Motor neuron (in vitro differentiated cells): ENCODE results near the gene CAMK2D. TPM values are rescaled to one million over a fixed set of nuclear protein-coding genes. Genes with fewer than 3 reads are reported as not detected.
"Not testable (repeated sequence)": the region's sequence is repeated elsewhere in the genome, so short reads cannot be mapped to it uniquely, and the experiment has no call there.

Experiments
- ATAC-seq, 8 experiments: fragments of 200-7000 bp; cut with Tn5 transposase; replicated peaks in 6 of 8; 2 replicates each; pipeline ENCODE4 v1.8.0; 2021; ENCODE audit warnings: mild to moderate bottlenecking in 8 of 8, moderate library complexity in 8 of 8
- H3K27ac ChIP-seq, 2 donors: fragments of 250-450 bp; sonication (Bioruptor Pico); 2 replicates each; pipeline ENCODE4 v1.9.0; 2021; ENCODE audit warnings: antibody characterized with exemption in 2 of 2, mild to moderate bottlenecking in 2 of 2, moderate library complexity in 1 of 2
- H3K4me1 ChIP-seq, 2 donors: fragments of 250-450 bp; sonication (Bioruptor Pico); replicated peaks in 1 of 2; 2 replicates each; pipeline ENCODE4 v1.6.1; 2021; ENCODE audit warnings: antibody characterized with exemption in 2 of 2, mild to moderate bottlenecking in 2 of 2, moderate library complexity in 1 of 2
- H3K4me3 ChIP-seq, 5 donors: fragments of 250-450 bp; sonication (Bioruptor Pico); 2 replicates each; pipeline ENCODE4 v1.9.0; 2021; ENCODE audit warnings: antibody characterized with exemption in 5 of 5, mild to moderate bottlenecking in 5 of 5, moderate library complexity in 4 of 5
- WGBS, 10 experiments: fragments of 450-650 bp; shearing (Covaris generic); methylation state at CpG; one replicate each; pipeline ENCODE4 v1.0.0; 2022; 5-methylcytosine and 5-hydroxymethylcytosine counted together
- in situ Hi-C, 9 experiments: fragments of 400-800 bp; cut with MboI; loops; one replicate each; pipeline ENCODE4 v1.15.0; 2021; ENCODE audit warnings: low sequenced_read_pairs in 9 of 9, low pct_unique_long_range_greater_than_20kb in 2 of 9; ENCODE audit not compliant: unreplicated experiment in 9 of 9
- total RNA-seq, 8 experiments: library from RNA; unstranded; fragments of 300-600 nt; gene quantifications; 2 replicates each; pipeline versions ENCODE4 v1.2.3 to v1.2.4, GENCODE V29; 2022

CAMK2D gene
- total RNA-seq, 8 experiments from 2014 or later: 14.5 to 77.2 (median 33.5) TPM

- WGBS, 10 experiments: 91 to 100% (median 96%) methylated on average over 3 to 10 of the region's 11 CpGs; no CpG with 5 or more reads in 2 of the 10 experiments
- Histone ChIP-seq H3K4me3 (no peak overlapping the region), H3K27ac (no peak overlapping the region), H3K4me1 (no peaks in the 10 kb centered on the region)
- in situ Hi-C loops: loop anchor here in 3 of 9 experiments (25.0 kb wide), 2 partner anchors 286 to 611 kb away; no protein-coding TSS in a partner anchor
- ATAC-seq: no peak
Measured at GRCh38 chr4:113776679-113777078, 15.1 kb upstream of the CAMK2D start.

- WGBS, 10 experiments: 74 to 100% (median 85%) methylated on average over 2 to 4 of the region's 4 CpGs
- ATAC-seq: no peak
- in situ Hi-C loops: loop anchor here in 3 of 9 experiments (25.0 kb wide), 2 partner anchors 286 to 611 kb away; no protein-coding TSS in a partner anchor
- Histone ChIP-seq H3K27ac (no peak overlapping the region), H3K4me3 (no peak overlapping the region), H3K4me1 (no peaks in the 10 kb centered on the region)
Measured at GRCh38 chr4:113776016-113776415, 14.5 kb upstream of the CAMK2D start.

- 50 to 92% (median 80%) methylated on average over 2 to 3 of the region's 3 CpGs; no CpG with 5 or more reads in 1 of the 10 experiments for WGBS, 10 experiments
- no peak for ATAC-seq
- Histone ChIP-seq H3K27ac (no peak overlapping the region), H3K4me3 (no peak overlapping the region), H3K4me1 (no peaks in the 10 kb centered on the region)
- in situ Hi-C loops: loop anchor here in 1 of 9 experiments (25.0 kb wide), 2 partner anchors 236 to 386 kb away; no protein-coding TSS in a partner anchor
Measured at GRCh38 chr4:113773756-113774155, 12.2 kb upstream of the CAMK2D start.

GRCh38 chr4:113773014-113773413 lies 11.5 kb upstream of the CAMK2D start:
- no peak for ATAC-seq
- Histone ChIP-seq H3K27ac (no peak overlapping the region), H3K4me3 (no peak overlapping the region), H3K4me1 (no peaks in the 10 kb centered on the region)
- in situ Hi-C loops: loop anchor here in 1 of 9 experiments (25.0 kb wide), 2 partner anchors 236 to 386 kb away; no protein-coding TSS in a partner anchor
- WGBS, 10 experiments: 90 to 100% (median 95%) methylated on average over 1 to 14 of the region's 14 CpGs; no CpG with 5 or more reads in 4 of the 10 experiments

GRCh38 chr4:113772319-113772718 lies 10.8 kb upstream of the CAMK2D start:
- H3K4me1 ChIP-seq: no peaks in the 10 kb centered on the region
- ATAC-seq: no peak
- in situ Hi-C loops: loop anchor here in 1 of 9 experiments (25.0 kb wide), 2 partner anchors 235 to 385 kb away; no protein-coding TSS in a partner anchor
- no peak overlapping the region for H3K4me3 ChIP-seq
- 93% methylated on average over 3 of the region's 22 CpGs; no CpG with 5 or more reads in 9 of the 10 experiments for WGBS, 10 experiments
- H3K27ac ChIP-seq: no peak overlapping the region

- in situ Hi-C loops: loop anchor here in 2 of 9 experiments (10.0 to 25.0 kb wide), 3 partner anchors 232 to 382 kb away; no protein-coding TSS in a partner anchor
- Histone ChIP-seq H3K4me1 (no peaks in the 10 kb centered on the region), H3K27ac (no peak overlapping the region), H3K4me3 (no peak overlapping the region)
- WGBS, 10 experiments: 60 to 100% (median 88%) methylated on average over 1 to 2 of the region's 2 CpGs; no CpG with 5 or more reads in 1 of the 10 experiments
- no peak for ATAC-seq
Measured at GRCh38 chr4:113769744-113770143, 8.2 kb upstream of the CAMK2D start.

GRCh38 chr4:113768952-113769351 lies 7.4 kb upstream of the CAMK2D start:
- 33 to 100% (median 80%) methylated on average over 1 to 2 of the region's 2 CpGs; no CpG with 5 or more reads in 1 of the 10 experiments for WGBS, 10 experiments
- in situ Hi-C loops: loop anchor here in 2 of 9 experiments (10.0 to 25.0 kb wide), 3 partner anchors 232 to 382 kb away; no protein-coding TSS in a partner anchor
- H3K4me3 ChIP-seq: no peak overlapping the region
- H3K27ac ChIP-seq: no peak overlapping the region
- no peak for ATAC-seq
- no peaks in the 10 kb centered on the region for H3K4me1 ChIP-seq

- no peak overlapping the region for H3K27ac ChIP-seq
- peaks cover 3 to 4% of the 10 kb centered on the region in 2 donors for H3K4me1 ChIP-seq
- in situ Hi-C loops: loop anchor here in 2 of 9 experiments (10.0 to 25.0 kb wide), 3 partner anchors 230 to 380 kb away; no protein-coding TSS in a partner anchor
- WGBS, 10 experiments: 80 to 100% (median 95%) methylated on average over 1 to 2 of the region's 2 CpGs; no CpG with 5 or more reads in 1 of the 10 experiments
- no peak for ATAC-seq
- H3K4me3 ChIP-seq: no peak overlapping the region
Measured at GRCh38 chr4:113766882-113767281, 5.3 kb upstream of the CAMK2D start.

- no peak for ATAC-seq
- 80 to 100% (median 100%) methylated on average over 1 of the region's 1 CpG; no CpG with 5 or more reads in 4 of the 10 experiments for WGBS, 10 experiments
- Histone ChIP-seq H3K27ac (no peak overlapping the region), H3K4me1 (peaks cover 3 to 4% of the 10 kb centered on the region in 2 donors), H3K4me3 (no peak overlapping the region)
- in situ Hi-C loops: loop anchor here in 2 of 9 experiments (10.0 to 25.0 kb wide), 3 partner anchors 227 to 377 kb away; no protein-coding TSS in a partner anchor
Measured at GRCh38 chr4:113764720-113765264, 3.3 kb upstream of the CAMK2D start.

- H3K27ac ChIP-seq, H3K4me3 ChIP-seq, H3K4me1 ChIP-seq, ATAC-seq: not testable (repeated sequence)
- in situ Hi-C loops: loop anchor here in 2 of 9 experiments (10.0 to 25.0 kb wide), 3 partner anchors 227 to 377 kb away; no protein-coding TSS in a partner anchor
- 89 to 100% (median 98%) methylated on average over 2 to 10 of the region's 12 CpGs; no CpG with 5 or more reads in 2 of the 10 experiments for WGBS, 10 experiments
Measured at GRCh38 chr4:113763923-113764322, 2.4 kb upstream of the CAMK2D start.

- WGBS, 10 experiments: 0 to 29% (median 6%) methylated on average over 3 to 6 of the region's 6 CpGs
- in situ Hi-C loops: loop anchor here in 2 of 9 experiments (10.0 to 25.0 kb wide), 3 partner anchors 226 to 376 kb away; no protein-coding TSS in a partner anchor
- Histone ChIP-seq H3K4me3 (peak overlapping the region; percentile 53 to 81 (median 66)), H3K27ac (peak overlapping the region; percentile 67 to 95), H3K4me1 (peaks cover 3 to 9% of the 10 kb centered on the region in 2 donors)
- no peak for ATAC-seq
Measured at GRCh38 chr4:113763029-113763285, 1.4 kb upstream of the CAMK2D start.

- 0 to 20% (median 0%) methylated on average over 2 to 16 of the region's 38 CpGs; no CpG with 5 or more reads in 2 of the 10 experiments for WGBS, 10 experiments
- peaks cover 3 to 9% of the 10 kb centered on the region in 2 donors for H3K4me1 ChIP-seq
- ATAC-seq: peak; percentile 66 to 78 (median 70)
- in situ Hi-C loops: loop anchor here in 2 of 9 experiments (10.0 to 25.0 kb wide), 3 partner anchors 225 to 375 kb away; no protein-coding TSS in a partner anchor
- H3K27ac ChIP-seq: peak overlapping the region; percentile 91 to 95
- H3K4me3 ChIP-seq: peak overlapping the region; percentile 53 to 81 (median 66)
Measured at GRCh38 chr4:113762186-113763028, 869 bp upstream of the CAMK2D start.
